Hepatocyte (in vitro differentiated cells): Measurements from ENCODE around the gene NT5E.

Experiments used
- CTCF ChIP-seq: fragments of 200-600 bp; sonication (generic); IDR thresholded peaks from 2 replicates; pipeline ENCODE4 v1.5.1; 2016; ENCODE audit warnings: antibody characterized with exemption, mild to moderate bottlenecking; ENCODE audit not compliant: poor library complexity
- EZH2 ChIP-seq: fragments of 200-600 bp; sonication (generic); IDR thresholded peaks from 2 replicates; pipeline ENCODE4 v1.6.1; 2016; ENCODE audit warnings: antibody characterized with exemption, mild to moderate bottlenecking, borderline replicate concordance

GRCh38 chr6:85458184-85458583 lies 8.3 kb downstream of the NT5E start:
- no peak for TF ChIP-seq CTCF
- no peak for TF ChIP-seq EZH2
